Measurements from ENCODE around the gene CASQ2.

- no peak for TF ChIP-seq E4F1 (CRISPR knock-in tag; IDR thresholded peaks at IDR 0.05; ENCODE audit: borderline replicate concordance)
- TF ChIP-seq ATF3 (IDR thresholded peaks at IDR 0.05), result no peak
- no peak for TF ChIP-seq ATF3 (CRISPR knock-in tag; conservative IDR thresholded peaks at IDR 0.05)
- no peak for TF ChIP-seq CTCF (IDR thresholded peaks at IDR 0.05 in 2 of 3, conservative IDR thresholded peaks at IDR 0.05 in 1 of 3; ENCODE audit: insufficient read depth in 2 of 3, low read depth in 1 of 3, low read length in 3 of 3)
Measured at GRCh38 chr1:115746021-115746690, 22.4 kb downstream of the CASQ2 start.

All from K562 (cell line).